Prostate gland (tissue), 2 donors: ENCODE data around the gene NAV2. TPM values are rescaled to one million over a fixed set of nuclear protein-coding genes. Genes with fewer than 3 reads are reported as not detected.

ENCODE experiments used
- DNase-seq: peaks from one replicate; pipeline ENCODE4 v3.0.0-alpha.2; 2019; ENCODE audit warnings: low spot score
- H3K27ac ChIP-seq, 2 donors: fragments of 200-600 bp; sonication (generic); 2 replicates each; pipeline ENCODE4 v1.5.1; 2017 to 2019
- H3K27me3 ChIP-seq: fragments of 200-600 bp; sonication (generic); replicated peaks from 2 replicates; pipeline ENCODE4 v1.5.1; 2019; ENCODE audit not compliant: insufficient read depth
- H3K36me3 ChIP-seq, 2 donors: fragments of 200-600 bp; sonication (generic); 1 replicate in 1 of 2; 2 replicates in 1 of 2; pipeline versions ENCODE4 v1.5.1 to v1.8.1; 2017 to 2019
- H3K4me1 ChIP-seq: fragments of 200-600 bp; sonication (generic); replicated peaks from 2 replicates; pipeline ENCODE4 v1.5.1; 2019
- H3K4me3 ChIP-seq, 2 donors: fragments of 200-600 bp; sonication (generic); 2 replicates each; pipeline ENCODE4 v1.5.1; 2017 to 2019
- H3K9me3 ChIP-seq: fragments of 200-600 bp; sonication (generic); 2 replicates; pipeline ENCODE4 v1.5.1; 2017
- CTCF ChIP-seq, 4 experiments: fragments of 200-600 bp in 2 of 4; fragments of 450-650 bp in 2 of 4; sonication (generic) in 2 of 4; IDR thresholded peaks; 1 replicate in 3 of 4; 2 replicates in 1 of 4; pipeline ENCODE4 v1.5.1; 2016 to 2019; ENCODE audit warnings: antibody characterized with exemption in 4 of 4, mild to moderate bottlenecking in 2 of 4, moderate library complexity in 2 of 4
- POLR2A ChIP-seq: fragments of 450-650 bp; IDR thresholded peaks from one replicate; pipeline ENCODE4 v1.6.1; 2016; ENCODE audit warnings: antibody characterized with exemption, mild to moderate bottlenecking
- POLR2AphosphoS5 ChIP-seq: sonication (generic); formaldehyde crosslinking; IDR thresholded peaks from one replicate; pipeline ENCODE4 v1.6.1; 2017; ENCODE audit warnings: antibody characterized with exemption
- WGBS: methylation state at CpG from one replicate; pipeline ENCODE4 v1.1.5; 2018; 5-methylcytosine and 5-hydroxymethylcytosine counted together
- intact Hi-C: fragments of 100-400 bp; cut with DNase I; formaldehyde crosslinking; loops from one replicate; pipeline ENCODE4 v1.14.2; 2022
- total RNA-seq, 2 donors: library from RNA; depleted of rRNA; stranded (reverse); fragments of >200 nt; gene quantifications; one replicate each; pipeline ENCODE4 v1.1.0, GENCODE V29; 2016

Gene NAV2
- total RNA-seq, 2 donors from 2014 or later = 17.1 to 26.6 TPM

DNA sequence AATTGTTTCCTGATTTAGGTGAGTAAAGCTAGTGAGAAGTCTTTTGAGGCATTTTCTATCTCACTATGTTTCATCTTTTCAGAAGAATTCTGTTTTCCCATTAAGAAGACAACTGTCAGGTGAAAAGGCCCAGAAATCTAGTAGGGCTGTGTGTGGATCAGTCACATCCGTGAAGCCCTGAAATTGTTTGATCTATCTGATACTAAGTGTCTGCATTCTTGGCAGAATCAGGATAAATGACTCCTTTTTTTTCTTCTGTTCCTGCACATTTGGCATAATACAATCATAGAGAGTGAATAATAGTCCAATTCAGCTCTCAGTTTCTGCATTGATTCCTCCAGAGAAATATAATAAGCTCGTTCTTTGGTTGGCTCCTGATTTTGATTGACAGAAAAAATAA lies 208.3 kb downstream of the NAV2 start:
- H3K9me3 ChIP-seq = no peaks in the 10 kb centered on the region
- H3K27ac ChIP-seq = no peak overlapping the region
- WGBS = 59% methylated on average over 2 of the region's 2 CpGs
- H3K4me3 ChIP-seq = no peak overlapping the region
- H3K36me3 ChIP-seq = no peaks in the 10 kb centered on the region
- H3K27me3 ChIP-seq = no peaks in the 10 kb centered on the region
- no peak for TF ChIP-seq CTCF (IDR thresholded peaks at IDR 0.05)
- TF ChIP-seq POLR2A = no peak
- DNase-seq = no peak
- intact Hi-C loops = no loop called here
- no peaks in the 10 kb centered on the region for H3K4me1 ChIP-seq

GRCh38 chr11:19921976-19922688 lies 209.5 kb downstream of the NAV2 start:
- no peak overlapping the region for H3K27ac ChIP-seq
- no peaks in the 10 kb centered on the region for H3K4me1 ChIP-seq
- DNase-seq = no peak
- intact Hi-C loops = no loop called here
- H3K36me3 ChIP-seq = no peaks in the 10 kb centered on the region
- no peak for TF ChIP-seq POLR2A
- H3K4me3 ChIP-seq = no peak overlapping the region
- H3K9me3 ChIP-seq = no peaks in the 10 kb centered on the region
- H3K27me3 ChIP-seq = no peaks in the 10 kb centered on the region
- WGBS = 93% methylated on average over 3 of the region's 3 CpGs

GRCh38 chr11:19922689-19923035 lies 210.0 kb downstream of the NAV2 start:
- Histone ChIP-seq H3K27me3 (no peaks in the 10 kb centered on the region), H3K4me3 (no peak overlapping the region), H3K36me3 (no peaks in the 10 kb centered on the region), H3K9me3 (no peaks in the 10 kb centered on the region), H3K4me1 (no peaks in the 10 kb centered on the region), H3K27ac (no peak overlapping the region)
- intact Hi-C loops = no loop called here
- 87% methylated on average over 3 of the region's 3 CpGs for WGBS
- no peak for TF ChIP-seq CTCF (IDR thresholded peaks at IDR 0.05)
- TF ChIP-seq POLR2A = no peak
- TF ChIP-seq POLR2AphosphoS5 = no peak
- DNase-seq = no peak

- H3K4me3 ChIP-seq = no peak overlapping the region
- no peak overlapping the region for H3K27ac ChIP-seq
- no peak for DNase-seq
- intact Hi-C loops = no loop called here
- no peaks in the 10 kb centered on the region for H3K36me3 ChIP-seq
- no peaks in the 10 kb centered on the region for H3K4me1 ChIP-seq
- no peak for TF ChIP-seq POLR2A
- TF ChIP-seq POLR2AphosphoS5 = no peak
- TF ChIP-seq CTCF (IDR thresholded peaks at IDR 0.05) = no peak
- no peaks in the 10 kb centered on the region for H3K9me3 ChIP-seq
- no peaks in the 10 kb centered on the region for H3K27me3 ChIP-seq
- WGBS = 94% methylated on average over 1 of the region's 1 CpG
Measured at GRCh38 chr11:19923626-19924025, 211.0 kb downstream of the NAV2 start.

- Histone ChIP-seq H3K27ac (no peak overlapping the region), H3K4me1 (no peaks in the 10 kb centered on the region), H3K27me3 (no peaks in the 10 kb centered on the region), H3K9me3 (no peaks in the 10 kb centered on the region), H3K4me3 (no peak overlapping the region), H3K36me3 (no peaks in the 10 kb centered on the region)
- WGBS = 71% methylated on average over 1 of the region's 1 CpG
- DNase-seq = no peak
- intact Hi-C loops = no loop called here
- TF ChIP-seq CTCF (IDR thresholded peaks at IDR 0.05) (no peak), POLR2AphosphoS5 (no peak), POLR2A (no peak)
Measured at GRCh38 chr11:19924311-19924710, 211.7 kb downstream of the NAV2 start.
